Hepatocyte (in vitro differentiated cells): ENCODE results near the gene MTARC2.

ENCODE experiments used
- CTCF ChIP-seq: fragments of 200-600 bp; sonication (generic); IDR thresholded peaks from 2 replicates; pipeline ENCODE4 v1.5.1; 2016; ENCODE audit warnings: antibody characterized with exemption, mild to moderate bottlenecking; ENCODE audit not compliant: poor library complexity
- EZH2 ChIP-seq: fragments of 200-600 bp; sonication (generic); IDR thresholded peaks from 2 replicates; pipeline ENCODE4 v1.6.1; 2016; ENCODE audit warnings: antibody characterized with exemption, mild to moderate bottlenecking, borderline replicate concordance
- EZH2phosphoT487 ChIP-seq: fragments of 200-600 bp; sonication (generic); IDR thresholded peaks from one replicate; pipeline ENCODE4 v1.6.1; 2018; ENCODE audit warnings: antibody characterized with exemption, mild to moderate bottlenecking, low read depth, moderate library complexity; ENCODE audit not compliant: unreplicated experiment, severe bottlenecking

GRCh38 chr1:220789532-220790147 is 41.5 kb downstream of the MTARC2 start:
- no peak for TF ChIP-seq CTCF
- TF ChIP-seq EZH2phosphoT487, result no peak
- TF ChIP-seq EZH2, result no peak
